Measurements from ENCODE around the gene BMF.

DNA sequence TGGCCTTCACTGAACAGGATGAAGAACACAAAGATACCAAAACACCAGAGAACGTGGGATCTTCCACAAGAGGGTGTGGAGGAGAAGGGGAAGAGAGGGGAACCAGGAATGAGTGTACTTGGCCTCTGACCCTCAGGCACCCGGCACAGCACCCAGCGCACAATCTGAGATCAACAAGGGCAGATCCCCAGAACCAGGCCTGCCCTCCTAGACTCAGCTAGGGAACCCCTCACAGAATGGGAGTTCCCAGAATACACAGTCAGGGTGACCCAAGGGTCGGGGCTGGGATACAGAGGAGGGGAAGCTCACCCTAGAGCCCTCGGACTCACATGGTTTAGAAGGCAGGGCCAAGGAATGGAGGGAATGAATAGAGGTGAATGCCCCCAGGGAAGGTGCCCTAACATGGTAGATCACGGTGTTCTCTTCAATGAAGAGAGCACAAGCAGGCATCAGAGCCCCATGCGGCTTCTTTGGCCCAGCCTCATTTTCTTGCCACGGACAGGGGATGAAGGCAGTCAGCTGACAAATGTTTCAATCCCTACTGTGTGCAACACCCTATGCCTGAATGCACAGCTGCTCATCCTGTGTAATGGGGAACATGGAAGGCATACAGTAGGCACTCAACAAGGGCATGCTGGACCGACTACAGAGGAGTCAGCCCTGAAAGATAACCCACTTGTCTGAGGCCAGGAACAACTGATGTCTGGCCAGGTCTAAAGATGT lies 13.1 kb downstream of the BMF start:
- TF ChIP-seq, protein P1, sequence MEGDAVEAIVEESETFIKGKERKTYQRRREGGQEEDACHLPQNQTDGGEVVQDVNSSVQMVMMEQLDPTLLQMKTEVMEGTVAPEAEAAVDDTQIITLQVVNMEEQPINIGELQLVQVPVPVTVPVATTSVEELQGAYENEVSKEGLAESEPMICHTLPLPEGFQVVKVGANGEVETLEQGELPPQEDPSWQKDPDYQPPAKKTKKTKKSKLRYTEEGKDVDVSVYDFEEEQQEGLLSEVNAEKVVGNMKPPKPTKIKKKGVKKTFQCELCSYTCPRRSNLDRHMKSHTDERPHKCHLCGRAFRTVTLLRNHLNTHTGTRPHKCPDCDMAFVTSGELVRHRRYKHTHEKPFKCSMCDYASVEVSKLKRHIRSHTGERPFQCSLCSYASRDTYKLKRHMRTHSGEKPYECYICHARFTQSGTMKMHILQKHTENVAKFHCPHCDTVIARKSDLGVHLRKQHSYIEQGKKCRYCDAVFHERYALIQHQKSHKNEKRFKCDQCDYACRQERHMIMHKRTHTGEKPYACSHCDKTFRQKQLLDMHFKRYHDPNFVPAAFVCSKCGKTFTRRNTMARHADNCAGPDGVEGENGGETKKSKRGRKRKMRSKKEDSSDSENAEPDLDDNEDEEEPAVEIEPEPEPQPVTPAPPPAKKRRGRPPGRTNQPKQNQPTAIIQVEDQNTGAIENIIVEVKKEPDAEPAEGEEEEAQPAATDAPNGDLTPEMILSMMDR (IDR thresholded peaks at IDR 0.05) = no peak
- TF ChIP-seq POLR2A (IDR thresholded peaks at IDR 0.05) (no peak), EP300 (IDR thresholded peaks at IDR 0.05; ENCODE audit: low read depth) (no peak)

Data from transverse colon (tissue), 3 donors.